Measurements from ENCODE around the gene DENND1B.

DNA sequence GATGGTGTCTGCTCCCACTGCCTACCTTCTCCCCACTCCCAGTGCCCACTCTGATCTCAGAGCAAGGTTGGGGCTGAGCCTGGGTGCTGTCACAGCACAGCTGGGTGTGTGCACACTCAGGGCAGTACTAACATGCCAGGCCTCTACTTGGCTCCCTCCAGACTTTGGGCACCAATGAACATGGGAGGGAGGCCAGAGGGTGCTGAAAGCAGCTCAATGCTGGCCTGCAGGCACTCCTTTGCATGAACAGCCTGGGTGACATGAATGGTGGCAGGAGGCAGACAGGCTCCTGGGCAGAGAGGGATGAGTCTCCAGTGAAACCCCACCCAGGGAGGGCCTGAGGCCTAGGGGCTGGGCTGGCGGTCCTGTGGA is 25.8 kb upstream of the DENND1B start:
- TF ChIP-seq EZH2phosphoT487 (IDR thresholded peaks at IDR 0.05; ENCODE audit: insufficient read depth, low read depth) (no peak), EZH2 (IDR thresholded peaks at IDR 0.05; ENCODE audit: insufficient read depth, poor library complexity, severe bottlenecking) (no peak)
